Fibroblast of pulmonary artery (primary cell): Measurements from ENCODE around the gene UBA7.
A peak's percentile ranks its signal among the peaks of the same experiment; 100 is the strongest.

Experiments
- DNase-seq: peaks from one replicate; pipeline ENCODE4 v3.0.0-alpha.2; 2010; ENCODE audit warnings: low read depth
- H3K4me3 ChIP-seq: replicated peaks from 2 replicates; pipeline ENCODE4 v1.5.1; 2011; ENCODE audit warnings: low read depth, mild to moderate bottlenecking, control low read depth, low read length, moderate library complexity
- CTCF ChIP-seq: IDR thresholded peaks from 2 replicates; pipeline ENCODE4 v1.5.1; 2011; ENCODE audit warnings: mild to moderate bottlenecking, control low read depth, low read length, inconsistent platforms; ENCODE audit errors: missing control alignments

The UBA7 gene

GRCh38 chr3:49844464-49845183 is 30.9 kb upstream of the UBA7 start:
- H3K4me3 ChIP-seq = no peak overlapping the region
- DNase-seq = no peak
- no peak for TF ChIP-seq CTCF

- H3K4me3 ChIP-seq = no peak overlapping the region
- no peak for DNase-seq
- TF ChIP-seq CTCF = no peak
Measured at GRCh38 chr3:49842843-49843517, 29.2 kb upstream of the UBA7 start.

- no peak for DNase-seq
- no peak for TF ChIP-seq CTCF
- H3K4me3 ChIP-seq = no peak overlapping the region
Measured at GRCh38 chr3:49841806-49842205, 28.1 kb upstream of the UBA7 start.

GRCh38 chr3:49841126-49841696 is 27.5 kb upstream of the UBA7 start:
- peak; percentile 53 for TF ChIP-seq CTCF
- no peak overlapping the region for H3K4me3 ChIP-seq
- peak; percentile 44 for DNase-seq

- TF ChIP-seq CTCF = no peak
- DNase-seq = peak; percentile 8
- no peak overlapping the region for H3K4me3 ChIP-seq
Measured at GRCh38 chr3:49840388-49840787, 26.6 kb upstream of the UBA7 start.

GRCh38 chr3:49839193-49839809 is 25.5 kb upstream of the UBA7 start:
- H3K4me3 ChIP-seq = no peak overlapping the region
- peak; percentile 88 for TF ChIP-seq CTCF
- DNase-seq = peak; percentile 90
